Gastrocnemius medialis (tissue), 4 donors: ENCODE data around the gene CRCP. TPM values are rescaled to one million over a fixed set of nuclear protein-coding genes. Genes with fewer than 3 reads are reported as not detected.

Source experiments
- ATAC-seq, 2 donors: fragments of 150-250 bp; one replicate each; pipeline ENCODE4 v1.9.1; 2016
- DNase-seq, 2 donors: peaks; one replicate each; pipeline ENCODE4 v3.0.0-alpha.2; 2019
- H3K27ac ChIP-seq, 4 donors: fragments of 200-600 bp; sonication (generic); 1 replicate in 1 of 4; 2 replicates in 3 of 4; pipeline ENCODE4 v1.5.1; 2016 to 2018; ENCODE audit warnings: mild to moderate bottlenecking in 2 of 4, moderate library complexity in 1 of 4
- H3K27me3 ChIP-seq, 3 donors: fragments of 200-600 bp; sonication (generic) in 2 of 3; 1 replicate in 1 of 3; 2 replicates in 2 of 3; pipeline versions ENCODE4 v1.5.1 to v1.6.0; 2016 to 2019; ENCODE audit warnings: mild to moderate bottlenecking in 1 of 3, moderate library complexity in 1 of 3
- H3K36me3 ChIP-seq, 2 donors: fragments of 200-600 bp; sonication (generic) in 1 of 2; one replicate each; pipeline ENCODE4 v1.5.1; 2017 to 2018
- H3K4me1 ChIP-seq, 2 donors: fragments of 200-600 bp; sonication (generic) in 1 of 2; one replicate each; pipeline ENCODE4 v1.5.1; 2016 to 2017; ENCODE audit warnings: mild to moderate bottlenecking in 2 of 2
- H3K4me3 ChIP-seq, 4 donors: fragments of 200-600 bp; sonication (generic) in 3 of 4; 1 replicate in 1 of 4; 2 replicates in 3 of 4; pipeline ENCODE4 v1.5.1; 2016 to 2019; ENCODE audit warnings: mild to moderate bottlenecking in 2 of 4
- H3K9me3 ChIP-seq, 3 donors: fragments of 200-600 bp; sonication (generic) in 2 of 3; 1 replicate in 1 of 3; 2 replicates in 2 of 3; pipeline ENCODE4 v1.5.1; 2016 to 2019
- CTCF ChIP-seq, 5 experiments: fragments of 450-650 bp in 3 of 5; fragments of 200-600 bp in 2 of 5; sonication (generic) in 2 of 5; IDR thresholded peaks in 4 of 5; conservative IDR thresholded peaks in 1 of 5; 1 replicate in 4 of 5; 2 replicates in 1 of 5; pipeline ENCODE4 v1.5.1; 2016 to 2019; ENCODE audit warnings: antibody characterized with exemption in 5 of 5, mild to moderate bottlenecking in 3 of 5, moderate library complexity in 3 of 5
- POLR2A ChIP-seq, 2 donors: fragments of 450-650 bp; IDR thresholded peaks; one replicate each; pipeline ENCODE4 v1.6.1; 2017; ENCODE audit warnings: antibody characterized with exemption in 2 of 2, mild to moderate bottlenecking in 2 of 2, moderate library complexity in 2 of 2
- in situ Hi-C, 4 donors: fragments of 200-750 bp; cut with MboI; loops; one replicate each; pipeline versions ENCODE4 v1.15.0 to v1.8.0; 2017; ENCODE audit warnings: low sequenced_read_pairs in 4 of 4
- intact Hi-C: fragments of 100-400 bp; cut with DNase I; formaldehyde crosslinking; loops from one replicate; pipeline ENCODE4 v1.15.1; 2023; ENCODE audit warnings: low total_unique reads
- total RNA-seq, 4 donors: library from RNA; depleted of rRNA; stranded (reverse); fragments of >200 nt; gene quantifications; one replicate each; pipeline versions ENCODE4 v1.1.0 to v1.2.3, GENCODE V29; 2016

CRCP gene
- total RNA-seq, 4 donors from 2014 or later = 19.2 to 21.3 (median 20.4) TPM

DNA sequence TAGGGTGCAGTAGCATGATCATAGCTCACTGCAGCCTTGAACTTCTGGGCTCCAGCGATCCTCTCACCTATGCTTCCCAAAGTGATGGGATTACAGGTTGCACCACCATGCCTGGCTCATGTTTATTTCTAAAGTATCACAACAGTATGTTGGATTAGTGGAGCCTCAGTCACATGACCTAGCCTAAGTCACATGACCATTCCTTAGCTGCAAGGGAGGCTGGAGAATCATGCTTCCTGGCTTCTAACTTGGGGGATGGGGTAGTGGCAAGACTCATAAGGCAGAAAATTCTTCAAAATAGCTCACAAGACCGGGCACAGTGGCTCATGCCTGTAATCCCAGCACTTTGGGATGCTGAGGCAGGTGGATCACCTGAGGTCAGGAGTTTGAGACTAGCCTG lies 63.6 kb downstream of the CRCP start:
- H3K4me1 ChIP-seq = no peaks in the 10 kb centered on the region
- no peak for TF ChIP-seq POLR2A (IDR thresholded peaks at IDR 0.05)
- no peak for TF ChIP-seq CTCF (IDR thresholded peaks at IDR 0.05 in 4 of 5, conservative IDR thresholded peaks at IDR 0.05 in 1 of 5)
- no peak overlapping the region for H3K27ac ChIP-seq
- H3K4me3 ChIP-seq = no peak overlapping the region
- H3K9me3 ChIP-seq = no peaks in the 10 kb centered on the region
- no peak for DNase-seq
- intact Hi-C loops (no loop called here), in situ Hi-C loops (no loop called here)
- H3K27me3 ChIP-seq = no peaks in the 10 kb centered on the region
- H3K36me3 ChIP-seq = no peaks in the 10 kb centered on the region
- no peak for ATAC-seq

DNA sequence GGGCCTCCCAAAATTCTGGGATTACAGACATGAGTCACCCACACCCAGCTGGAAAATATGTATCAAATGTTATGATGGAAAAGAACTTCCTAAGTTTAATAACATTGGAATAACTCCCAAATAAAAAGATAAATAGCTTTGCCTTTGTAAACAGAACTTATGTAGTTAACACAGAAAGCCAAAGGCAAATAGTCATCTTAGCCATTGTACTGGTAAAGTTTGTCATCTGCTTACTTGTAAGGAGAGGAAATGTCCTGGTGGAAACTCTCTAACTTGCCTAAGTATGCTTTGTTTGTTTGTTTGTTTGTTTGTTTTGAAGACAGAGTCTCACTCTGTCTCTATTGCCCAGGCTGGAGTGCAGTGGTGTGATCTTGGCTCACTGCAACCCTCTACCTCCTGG lies 66.7 kb downstream of the CRCP start:
- no peak overlapping the region for H3K4me3 ChIP-seq
- no peaks in the 10 kb centered on the region for H3K36me3 ChIP-seq
- TF ChIP-seq POLR2A (IDR thresholded peaks at IDR 0.05) (no peak), CTCF (IDR thresholded peaks at IDR 0.05 in 4 of 5, conservative IDR thresholded peaks at IDR 0.05 in 1 of 5) (no peak)
- DNase-seq = no peak
- H3K27ac ChIP-seq = no peak overlapping the region
- no peaks in the 10 kb centered on the region for H3K9me3 ChIP-seq
- in situ Hi-C loops = no loop called here
- no peaks in the 10 kb centered on the region for H3K4me1 ChIP-seq
- no peaks in the 10 kb centered on the region for H3K27me3 ChIP-seq
- no peak for ATAC-seq
- intact Hi-C loops = no loop called here

DNA sequence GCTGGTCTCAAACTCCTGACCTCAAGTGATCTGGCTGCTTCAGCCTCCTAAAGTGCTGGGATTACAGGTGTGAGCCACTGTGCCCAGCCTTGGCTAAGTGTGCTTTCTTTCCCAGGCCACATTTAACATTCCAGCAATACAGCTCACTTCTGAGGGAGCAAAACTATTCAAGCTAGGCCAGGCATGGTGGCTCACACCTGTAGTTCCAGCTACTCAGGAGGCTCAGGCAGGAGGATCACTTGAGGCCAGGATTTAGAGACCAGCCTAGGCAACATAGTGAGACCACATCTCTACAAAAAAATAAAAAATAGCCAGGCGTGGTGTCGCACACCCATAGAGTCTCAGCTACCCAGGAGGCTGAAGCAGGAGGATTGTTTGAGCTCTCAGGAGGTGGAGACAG lies 67.2 kb downstream of the CRCP start:
- DNase-seq (no peak), ATAC-seq (no peak)
- no peaks in the 10 kb centered on the region for H3K27me3 ChIP-seq
- no peaks in the 10 kb centered on the region for H3K9me3 ChIP-seq
- in situ Hi-C loops = no loop called here
- intact Hi-C loops = no loop called here
- no peak for TF ChIP-seq POLR2A (IDR thresholded peaks at IDR 0.05)
- no peak for TF ChIP-seq CTCF (IDR thresholded peaks at IDR 0.05 in 4 of 5, conservative IDR thresholded peaks at IDR 0.05 in 1 of 5)
- H3K4me1 ChIP-seq = no peaks in the 10 kb centered on the region
- no peak overlapping the region for H3K4me3 ChIP-seq
- no peaks in the 10 kb centered on the region for H3K36me3 ChIP-seq
- H3K27ac ChIP-seq = no peak overlapping the region

DNA sequence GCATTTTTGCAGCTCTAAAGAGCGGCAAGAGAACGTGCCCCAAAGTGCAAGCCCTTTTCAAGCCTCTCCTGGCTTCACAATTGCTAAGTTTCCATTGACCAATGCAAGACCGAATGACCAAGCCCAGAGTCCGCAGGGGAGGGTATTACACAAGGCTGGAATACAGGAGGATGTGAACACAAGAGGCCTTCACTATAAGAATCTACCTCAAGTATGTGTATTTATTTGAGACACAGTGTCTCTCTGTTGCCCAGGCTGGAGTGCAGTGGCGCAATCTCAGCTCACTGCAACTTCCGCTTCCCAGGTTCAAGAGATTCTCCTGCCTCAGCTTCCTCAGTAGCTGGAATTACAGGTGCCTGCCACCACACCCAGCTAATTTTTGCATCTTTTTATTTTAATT lies 68.3 kb downstream of the CRCP start:
- no peak for DNase-seq
- in situ Hi-C loops = no loop called here
- Histone ChIP-seq H3K36me3 (no peaks in the 10 kb centered on the region), H3K27me3 (no peaks in the 10 kb centered on the region), H3K27ac (no peak overlapping the region), H3K4me1 (no peaks in the 10 kb centered on the region), H3K4me3 (no peak overlapping the region), H3K9me3 (no peaks in the 10 kb centered on the region)
- TF ChIP-seq CTCF (IDR thresholded peaks at IDR 0.05 in 4 of 5, conservative IDR thresholded peaks at IDR 0.05 in 1 of 5) (no peak), POLR2A (IDR thresholded peaks at IDR 0.05) (no peak)
- intact Hi-C loops = no loop called here
- no peak for ATAC-seq

DNA sequence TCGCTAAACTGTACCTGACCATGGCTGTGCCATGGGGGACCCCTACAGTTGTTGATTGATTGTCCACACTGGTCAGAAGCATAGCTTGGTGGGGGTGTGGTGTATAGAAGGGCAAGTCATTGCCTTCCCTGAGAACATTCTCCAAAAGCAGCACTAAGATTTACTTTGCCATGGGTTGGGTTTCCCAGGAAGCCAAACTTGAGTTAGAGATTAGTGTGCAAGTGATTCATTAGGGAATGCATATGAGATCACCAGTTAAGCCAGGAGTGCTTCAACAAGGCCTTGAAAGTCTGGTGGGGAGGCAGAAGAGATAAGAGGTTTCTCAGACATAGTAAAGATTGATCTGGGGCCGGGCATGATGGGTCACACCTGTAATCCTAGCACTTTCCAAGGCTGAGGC lies 69.1 kb downstream of the CRCP start:
- intact Hi-C loops (no loop called here), in situ Hi-C loops (no loop called here)
- no peaks in the 10 kb centered on the region for H3K36me3 ChIP-seq
- no peaks in the 10 kb centered on the region for H3K27me3 ChIP-seq
- TF ChIP-seq CTCF (IDR thresholded peaks at IDR 0.05 in 4 of 5, conservative IDR thresholded peaks at IDR 0.05 in 1 of 5) (no peak), POLR2A (IDR thresholded peaks at IDR 0.05) (no peak)
- no peak for DNase-seq
- H3K9me3 ChIP-seq = no peaks in the 10 kb centered on the region
- no peak for ATAC-seq
- H3K4me3 ChIP-seq = no peak overlapping the region
- H3K4me1 ChIP-seq = no peaks in the 10 kb centered on the region
- no peak overlapping the region for H3K27ac ChIP-seq
